Measurements from ENCODE around the gene RUNX2.

DNA sequence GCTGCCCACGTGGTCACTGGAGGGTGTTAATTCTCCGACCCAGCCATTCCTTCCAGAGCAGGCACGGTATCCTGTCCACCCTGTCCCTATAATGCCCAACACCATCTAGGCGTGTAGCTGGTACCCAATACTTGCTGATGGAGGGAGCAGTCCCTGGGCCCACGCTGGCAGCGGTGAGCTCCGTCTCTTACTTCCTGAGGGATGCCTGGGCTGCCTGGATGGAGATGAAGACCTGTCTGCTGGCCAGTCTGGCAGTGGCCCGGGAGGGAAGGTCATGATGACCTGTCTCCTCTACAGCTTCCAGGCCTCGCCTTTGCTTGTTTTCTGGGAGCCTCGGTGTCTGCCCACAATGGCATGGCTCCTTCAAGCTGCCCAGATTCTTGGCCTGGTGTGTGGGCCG, 347.5 kb downstream of the RUNX2 start:
- TF ChIP-seq CTCF (IDR thresholded peaks at IDR 0.05; ENCODE audit: poor library complexity) (no peak), EZH2 (IDR thresholded peaks at IDR 0.05; ENCODE audit: borderline replicate concordance) (no peak), EZH2phosphoT487 (IDR thresholded peaks at IDR 0.05; ENCODE audit: low read depth, severe bottlenecking, unreplicated experiment) (no peak)

Data from hepatocyte (in vitro differentiated cells).